LoVo (cell line): ENCODE data around the gene SLIT3.
"Not testable (repeated sequence)": the region's sequence is repeated elsewhere in the genome, so short reads cannot be mapped to it uniquely, and the experiment has no call there.

Experiments used
- DNase-seq: peaks from one replicate; pipeline ENCODE4 v3.0.0-alpha.2; 2016; ENCODE audit warnings: low spot score

The SLIT3 gene

DNA sequence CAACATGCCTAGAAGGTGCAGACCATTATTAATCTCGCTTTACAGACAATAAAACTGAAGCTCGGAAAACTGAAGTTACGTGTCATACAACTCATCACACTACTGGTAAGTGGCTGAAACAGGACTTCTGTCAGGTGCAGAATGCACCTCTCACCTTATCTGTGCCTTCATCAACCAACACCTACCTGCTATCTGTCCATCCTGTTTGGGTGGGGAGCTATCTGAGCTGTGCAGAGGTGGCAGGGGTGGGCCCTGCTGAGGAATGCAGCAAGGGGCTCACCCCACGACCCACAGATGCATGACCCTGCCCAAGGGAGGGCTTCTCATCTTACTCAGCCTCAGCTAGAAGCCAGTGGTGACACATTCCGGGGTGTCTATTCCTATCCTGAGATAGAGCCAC, 81.6 kb downstream of the SLIT3 start:
- no peak for DNase-seq

DNA sequence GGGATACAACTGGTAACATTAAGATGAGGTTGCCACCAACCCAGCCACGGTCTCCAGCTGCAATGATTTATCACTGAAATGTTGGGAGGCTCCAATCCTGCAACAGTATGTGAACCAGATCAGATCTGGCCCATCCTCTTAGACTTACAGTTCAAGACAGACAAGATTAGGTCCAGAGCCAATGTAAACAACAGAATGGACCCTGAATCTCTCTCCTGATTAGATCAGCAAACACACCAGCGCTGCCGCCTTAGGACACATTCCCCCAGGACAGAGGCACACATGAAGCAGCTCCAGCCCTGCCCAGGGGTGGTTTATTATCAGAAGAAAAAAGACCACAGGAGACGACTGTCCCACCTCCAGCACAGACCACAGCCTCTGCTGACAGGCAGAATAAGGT, 82.1 kb downstream of the SLIT3 start:
- no peak for DNase-seq

DNA sequence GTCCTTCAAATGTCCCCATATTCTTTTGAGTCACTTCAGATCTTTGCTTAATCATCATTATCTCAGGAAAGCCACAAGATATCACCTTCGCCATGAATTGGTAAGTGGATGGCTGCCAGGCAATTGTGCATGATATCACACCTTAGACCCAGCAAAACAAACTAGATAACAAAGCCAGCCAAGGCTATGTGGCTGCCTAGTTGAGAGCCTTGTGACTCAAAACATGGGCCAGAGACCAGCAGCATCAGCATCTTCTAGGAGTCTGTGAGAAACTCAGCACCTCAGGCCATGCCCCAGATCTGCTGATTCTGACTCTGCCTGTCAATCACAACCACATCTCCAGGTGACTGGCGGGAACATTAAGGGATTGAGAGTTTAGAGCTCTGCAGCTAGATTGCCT, 82.8 kb downstream of the SLIT3 start:
- no peak for DNase-seq

GRCh38 chr5:169216866-169217265, 84.1 kb downstream of the SLIT3 start:
- no peak for DNase-seq

- DNase-seq = no peak
Measured at GRCh38 chr5:169213479-169213878, 87.5 kb downstream of the SLIT3 start.

DNA sequence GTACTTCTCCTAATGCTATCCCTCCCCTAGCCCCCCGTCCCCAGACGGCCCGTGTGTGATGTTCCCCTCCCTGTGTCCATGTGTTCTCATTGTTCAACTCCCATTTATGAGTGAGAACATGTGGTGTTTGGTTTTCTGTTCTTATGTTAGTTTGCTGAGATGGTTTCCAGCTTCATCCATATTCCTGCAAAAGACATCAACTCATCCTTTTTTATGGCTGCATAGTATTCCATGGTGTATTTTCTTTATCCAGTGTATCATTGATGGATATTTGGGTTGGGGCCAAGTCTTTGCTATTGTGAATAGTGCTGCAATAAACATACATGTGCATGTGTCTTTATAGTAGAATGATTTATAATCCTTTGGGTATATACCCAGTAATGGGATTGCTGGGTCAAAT, 89.2 kb downstream of the SLIT3 start:
- not testable (repeated sequence) for DNase-seq

- DNase-seq = no peak
Measured at GRCh38 chr5:169204788-169205400, 96.0 kb downstream of the SLIT3 start.

GRCh38 chr5:169202969-169203368, 98.0 kb downstream of the SLIT3 start:
- no peak for DNase-seq

DNA sequence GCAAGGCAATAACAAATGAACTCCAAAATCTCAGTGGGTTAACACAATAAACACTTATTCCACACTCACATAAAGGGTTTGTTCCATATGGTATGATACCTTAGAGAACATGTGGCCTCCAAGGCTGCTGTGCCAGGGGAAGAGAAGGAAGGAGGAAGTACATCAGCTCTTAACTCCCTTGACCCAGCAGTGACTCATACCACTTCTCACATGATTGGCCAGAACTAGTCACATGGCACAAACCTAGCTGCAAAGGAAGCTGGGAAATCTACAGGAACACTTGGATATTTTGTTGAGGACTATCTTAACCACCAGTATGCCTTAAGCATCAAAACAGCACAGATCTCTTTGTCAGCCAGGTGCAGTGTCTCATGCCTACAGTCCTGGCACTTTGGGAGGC, 99.3 kb downstream of the SLIT3 start:
- DNase-seq = no peak

- DNase-seq = no peak
Measured at GRCh38 chr5:169200125-169200778, 100.7 kb downstream of the SLIT3 start.

- DNase-seq = no peak
Measured at GRCh38 chr5:169197343-169197742, 103.6 kb downstream of the SLIT3 start.

- no peak for DNase-seq
Measured at GRCh38 chr5:169196059-169196458, 104.9 kb downstream of the SLIT3 start.

DNA sequence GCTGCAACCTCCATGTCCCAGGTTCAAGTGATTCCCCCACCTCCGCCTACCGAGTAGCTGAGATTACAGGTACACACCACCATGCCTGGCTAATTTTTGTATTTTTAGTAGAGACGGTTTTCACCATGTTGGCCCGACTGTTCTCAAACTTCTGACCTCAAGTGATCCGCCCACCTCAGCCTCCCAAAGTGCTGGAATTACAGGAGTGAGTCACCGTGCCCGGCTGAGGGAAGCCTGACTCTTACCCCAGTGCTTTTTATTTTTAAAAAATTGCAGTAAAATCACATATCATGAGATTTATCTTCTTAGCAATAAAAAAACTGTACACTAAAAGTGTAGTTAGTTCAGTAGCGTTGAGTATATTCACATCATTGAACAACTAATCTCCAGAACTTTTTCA, 105.3 kb downstream of the SLIT3 start:
- DNase-seq = no peak

GRCh38 chr5:169192536-169192935, 108.4 kb downstream of the SLIT3 start:
- no peak for DNase-seq

- no peak for DNase-seq
Measured at GRCh38 chr5:169190849-169191248, 110.1 kb downstream of the SLIT3 start.

DNA sequence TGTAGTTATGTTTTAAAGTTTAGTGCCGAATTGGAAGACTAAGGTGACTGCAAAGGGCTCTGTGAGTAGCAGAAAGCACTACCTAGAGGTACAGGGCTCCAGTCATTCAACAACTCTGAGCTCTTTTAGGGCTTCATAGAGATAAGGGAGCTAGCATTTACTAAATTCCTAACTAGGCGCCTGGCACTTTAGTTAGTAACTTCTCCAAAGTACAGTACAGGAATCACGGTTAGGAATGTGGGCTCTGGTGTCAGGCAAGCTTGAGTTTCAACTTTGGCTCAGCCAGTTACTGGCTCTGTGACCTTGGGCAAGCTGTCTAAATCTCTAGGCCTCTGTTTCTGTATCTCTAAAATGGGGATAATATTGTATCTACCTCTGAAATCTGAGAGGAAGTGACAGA, 115.3 kb downstream of the SLIT3 start:
- no peak for DNase-seq

GRCh38 chr5:169183576-169183975, 117.4 kb downstream of the SLIT3 start:
- DNase-seq = no peak

GRCh38 chr5:169182797-169183196, 118.1 kb downstream of the SLIT3 start:
- no peak for DNase-seq

GRCh38 chr5:169181814-169182213, 119.1 kb downstream of the SLIT3 start:
- no peak for DNase-seq

GRCh38 chr5:169178754-169179153, 122.2 kb downstream of the SLIT3 start:
- DNase-seq = no peak

- no peak for DNase-seq
Measured at GRCh38 chr5:169178274-169178673, 122.7 kb downstream of the SLIT3 start.

- DNase-seq = no peak
Measured at GRCh38 chr5:169176709-169177694, 123.9 kb downstream of the SLIT3 start.

DNA sequence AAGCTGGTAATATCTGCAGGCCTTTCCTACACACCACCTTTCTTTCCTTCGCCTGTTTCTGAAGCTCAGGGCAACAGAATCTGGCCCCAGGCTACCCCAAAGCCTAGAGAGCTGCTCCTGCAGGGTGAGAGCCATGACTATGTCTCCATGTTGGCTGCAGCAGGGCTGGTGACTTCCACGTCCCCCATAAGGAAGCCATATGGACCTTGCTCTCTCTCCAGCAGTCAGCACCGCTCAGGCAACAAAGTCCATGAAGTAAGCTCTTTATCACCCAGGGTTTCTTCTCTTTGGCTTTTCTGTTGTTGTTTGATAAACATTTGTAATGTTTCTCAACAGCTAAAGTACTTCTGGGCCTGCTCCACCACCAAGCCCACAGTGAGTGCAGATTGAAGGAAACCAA, 125.2 kb downstream of the SLIT3 start:
- DNase-seq = no peak
